Stimulated activated naive B cell treated with anti-CD40 and anti-IgM and Interleukin-4, amounts not matched to agents 10 μg/mL and 1 μg/mL and 100 μg/mL, for 72 hours (primary cell): ENCODE data around the gene WIPI1.
"Not testable (repeated sequence)": the region's sequence is repeated elsewhere in the genome, so short reads cannot be mapped to it uniquely, and the experiment has no call there.

Experiments used
- ATAC-seq, 2 donors: fragments of 150-1000 bp; cut with Tn5 transposase; replicated peaks; 2 replicates each; pipeline ENCODE4 v1.10.0; 2021; ENCODE audit warnings: moderate library complexity in 1 of 2
- DNase-seq: peaks from one replicate; pipeline ENCODE4 v3.0.0; 2021
- H3K27ac Mint-ChIP-seq: one replicate; pipeline ENCODE4 v1.8.0; 2022; ENCODE audit warnings: mild to moderate bottlenecking, mixed read lengths
- H3K27me3 Mint-ChIP-seq, 2 donors: one replicate each; pipeline ENCODE4 v1.8.0; 2022; ENCODE audit warnings: mixed read lengths in 2 of 2
- H3K36me3 Mint-ChIP-seq, 2 donors: one replicate each; pipeline ENCODE4 v1.8.0; 2022; ENCODE audit warnings: mixed read lengths in 2 of 2, mild to moderate bottlenecking in 1 of 2
- H3K4me1 Mint-ChIP-seq, 2 donors: one replicate each; pipeline ENCODE4 v1.8.0; 2022; ENCODE audit warnings: mixed read lengths in 2 of 2, mild to moderate bottlenecking in 1 of 2
- H3K4me3 Mint-ChIP-seq, 2 donors: one replicate each; pipeline ENCODE4 v1.8.0; 2022; ENCODE audit warnings: mild to moderate bottlenecking in 2 of 2, mixed read lengths in 2 of 2, moderate library complexity in 1 of 2
- H3K9me3 Mint-ChIP-seq, 2 donors: one replicate each; pipeline ENCODE4 v1.8.0; 2022; ENCODE audit warnings: mixed read lengths in 2 of 2, mild to moderate bottlenecking in 1 of 2

Gene WIPI1

GRCh38 chr17:68425979-68426378, 31.3 kb downstream of the WIPI1 start:
- no peak for DNase-seq
- ATAC-seq: no peak
- Mint-ChIP-seq H3K27me3 (no peaks in the 10 kb centered on the region), H3K36me3 (peaks cover under 1 to 14% of the 10 kb centered on the region in 2 donors), H3K27ac (no peak overlapping the region), H3K4me3 (no peak overlapping the region), H3K4me1 (peaks cover 0 to under 1% of the 10 kb centered on the region in 2 donors), H3K9me3 (no peaks in the 10 kb centered on the region)

- H3K27ac Mint-ChIP-seq: no peak overlapping the region
- H3K4me1 Mint-ChIP-seq: no peaks in the 10 kb centered on the region
- no peaks in the 10 kb centered on the region for H3K27me3 Mint-ChIP-seq
- peaks cover 7 to 22% of the 10 kb centered on the region in 2 donors for H3K36me3 Mint-ChIP-seq
- ATAC-seq: no peak
- DNase-seq: no peak
- H3K9me3 Mint-ChIP-seq: no peaks in the 10 kb centered on the region
- H3K4me3 Mint-ChIP-seq: no peak overlapping the region
Measured at GRCh38 chr17:68424861-68425260, 32.4 kb downstream of the WIPI1 start.

GRCh38 chr17:68424203-68424602, 33.1 kb downstream of the WIPI1 start:
- H3K36me3 Mint-ChIP-seq: peaks cover 7 to 21% of the 10 kb centered on the region in 2 donors
- H3K27me3 Mint-ChIP-seq: no peaks in the 10 kb centered on the region
- H3K4me3 Mint-ChIP-seq: no peak overlapping the region
- DNase-seq (no peak), ATAC-seq (no peak)
- H3K4me1 Mint-ChIP-seq: no peaks in the 10 kb centered on the region
- H3K9me3 Mint-ChIP-seq: no peaks in the 10 kb centered on the region
- H3K27ac Mint-ChIP-seq: peak overlapping the region; percentile 37

GRCh38 chr17:68423251-68423650, 34.0 kb downstream of the WIPI1 start:
- DNase-seq (no peak), ATAC-seq (no peak)
- Mint-ChIP-seq H3K36me3 (peaks cover 7 to 18% of the 10 kb centered on the region in 2 donors), H3K27ac (no peak overlapping the region), H3K4me1 (no peaks in the 10 kb centered on the region), H3K9me3 (no peaks in the 10 kb centered on the region), H3K27me3 (no peaks in the 10 kb centered on the region), H3K4me3 (no peak overlapping the region)

GRCh38 chr17:68422821-68423220, 34.5 kb downstream of the WIPI1 start:
- H3K4me1 Mint-ChIP-seq: no peaks in the 10 kb centered on the region
- H3K27me3 Mint-ChIP-seq: no peaks in the 10 kb centered on the region
- H3K27ac Mint-ChIP-seq: no peak overlapping the region
- no peaks in the 10 kb centered on the region for H3K9me3 Mint-ChIP-seq
- DNase-seq (no peak), ATAC-seq (no peak)
- peaks cover 7 to 18% of the 10 kb centered on the region in 2 donors for H3K36me3 Mint-ChIP-seq
- no peak overlapping the region for H3K4me3 Mint-ChIP-seq

GRCh38 chr17:68421486-68421885, 35.8 kb downstream of the WIPI1 start:
- H3K4me3 Mint-ChIP-seq: no peak overlapping the region
- no peaks in the 10 kb centered on the region for H3K27me3 Mint-ChIP-seq
- H3K27ac Mint-ChIP-seq: no peak overlapping the region
- DNase-seq: no peak
- H3K9me3 Mint-ChIP-seq: peaks cover 2 to 4% of the 10 kb centered on the region in 2 donors
- peaks cover 8 to 18% of the 10 kb centered on the region in 2 donors for H3K36me3 Mint-ChIP-seq
- no peaks in the 10 kb centered on the region for H3K4me1 Mint-ChIP-seq
- ATAC-seq: no peak

- Mint-ChIP-seq H3K27ac (no peak overlapping the region), H3K4me3 (no peak overlapping the region), H3K4me1 (peaks cover 0 to 1% of the 10 kb centered on the region in 2 donors), H3K27me3 (no peaks in the 10 kb centered on the region), H3K9me3 (peaks cover 2 to 4% of the 10 kb centered on the region in 2 donors), H3K36me3 (peaks cover 11 to 18% of the 10 kb centered on the region in 2 donors)
- ATAC-seq (no peak), DNase-seq (no peak)
Measured at GRCh38 chr17:68420065-68420464, 37.2 kb downstream of the WIPI1 start.

GRCh38 chr17:68418876-68419275, 38.4 kb downstream of the WIPI1 start:
- Mint-ChIP-seq H3K9me3 (peaks cover 2 to 4% of the 10 kb centered on the region in 2 donors), H3K4me1 (peaks cover 2 to 13% of the 10 kb centered on the region in 2 donors), H3K36me3 (peaks cover 11 to 18% of the 10 kb centered on the region in 2 donors), H3K4me3 (no peak overlapping the region), H3K27me3 (no peaks in the 10 kb centered on the region), H3K27ac (no peak overlapping the region)
- ATAC-seq (no peak), DNase-seq (no peak)

- H3K27me3 Mint-ChIP-seq: no peaks in the 10 kb centered on the region
- DNase-seq (no peak), ATAC-seq (no peak)
- H3K9me3 Mint-ChIP-seq: peaks cover 2 to 4% of the 10 kb centered on the region in 2 donors
- H3K4me1 Mint-ChIP-seq: peaks cover 4 to 15% of the 10 kb centered on the region in 2 donors
- no peak overlapping the region for H3K27ac Mint-ChIP-seq
- no peak overlapping the region for H3K4me3 Mint-ChIP-seq
- H3K36me3 Mint-ChIP-seq: peaks cover 11 to 16% of the 10 kb centered on the region in 2 donors
Measured at GRCh38 chr17:68417317-68417716, 40.0 kb downstream of the WIPI1 start.

- peak overlapping the region; percentile 12 to 94 for H3K4me3 Mint-ChIP-seq
Measured at GRCh38 chr17:68414901-68415300, 42.4 kb downstream of the WIPI1 start.

GRCh38 chr17:68413597-68414560, 43.4 kb downstream of the WIPI1 start:
- Mint-ChIP-seq H3K27ac (peak overlapping the region; percentile 72), H3K4me3 (peak overlapping the region; percentile 91 to 94), H3K4me1 (peaks cover 4 to 15% of the 10 kb centered on the region in 2 donors)
- ATAC-seq: peak; percentile 66 to 67
- H3K9me3 Mint-ChIP-seq, H3K36me3 Mint-ChIP-seq, DNase-seq, H3K27me3 Mint-ChIP-seq: not testable (repeated sequence)

More at GRCh38 chr17:68414901-68415300, 42.4 kb downstream of the WIPI1 start:
- DNase-seq, ATAC-seq, H3K36me3 Mint-ChIP-seq, H3K9me3 Mint-ChIP-seq, H3K27me3 Mint-ChIP-seq, H3K27ac Mint-ChIP-seq: not testable (repeated sequence)
- peaks cover 4 to 15% of the 10 kb centered on the region in 2 donors for H3K4me1 Mint-ChIP-seq

GRCh38 chr17:68407656-68408055, 49.6 kb downstream of the WIPI1 start:
- peak overlapping the region; percentile 32 for H3K27ac Mint-ChIP-seq
- not testable (repeated sequence) for H3K27me3 Mint-ChIP-seq, H3K4me3 Mint-ChIP-seq, DNase-seq, H3K9me3 Mint-ChIP-seq, H3K36me3 Mint-ChIP-seq
- peaks cover 6 to 12% of the 10 kb centered on the region in 2 donors for H3K4me1 Mint-ChIP-seq
- ATAC-seq: peak; percentile 46 to 68

- H3K9me3 Mint-ChIP-seq, ATAC-seq, H3K36me3 Mint-ChIP-seq, H3K27ac Mint-ChIP-seq, DNase-seq, H3K4me3 Mint-ChIP-seq, H3K27me3 Mint-ChIP-seq: not testable (repeated sequence)
- H3K4me1 Mint-ChIP-seq: peaks cover 14 to 36% of the 10 kb centered on the region in 2 donors
Measured at GRCh38 chr17:68403837-68404236, 53.5 kb downstream of the WIPI1 start.

- peaks cover 18 to 41% of the 10 kb centered on the region in 2 donors for H3K4me1 Mint-ChIP-seq
- H3K9me3 Mint-ChIP-seq: peaks cover 0 to 4% of the 10 kb centered on the region in 2 donors
- H3K27ac Mint-ChIP-seq: no peak overlapping the region
- ATAC-seq (no peak), DNase-seq (no peak)
- H3K4me3 Mint-ChIP-seq: no peak overlapping the region
- no peaks in the 10 kb centered on the region for H3K27me3 Mint-ChIP-seq
- H3K36me3 Mint-ChIP-seq: peaks cover 0 to 1% of the 10 kb centered on the region in 2 donors
Measured at GRCh38 chr17:68403122-68403521, 54.2 kb downstream of the WIPI1 start.

GRCh38 chr17:68401288-68401687, 56.0 kb downstream of the WIPI1 start:
- Mint-ChIP-seq H3K9me3 (no peaks in the 10 kb centered on the region), H3K36me3 (peaks cover 1 to 2% of the 10 kb centered on the region in 2 donors), H3K27me3 (no peaks in the 10 kb centered on the region), H3K27ac (peak overlapping the region; percentile 62), H3K4me3 (no peak overlapping the region), H3K4me1 (peaks cover 16 to 38% of the 10 kb centered on the region in 2 donors)
- no peak for ATAC-seq
- DNase-seq: no peak
